Epidermal melanocyte (primary cell): ENCODE data around the gene SUN3.
A peak's percentile ranks its signal among the peaks of the same experiment; 100 is the strongest.
"Not testable (repeated sequence)": the region's sequence is repeated elsewhere in the genome, so short reads cannot be mapped to it uniquely, and the experiment has no call there.

Source experiments
- DNase-seq: peaks from one replicate; pipeline ENCODE4 v3.0.0; 2011; ENCODE audit warnings: low spot score; ENCODE audit not compliant: insufficient read length

SUN3 gene

GRCh38 chr7:48031111-48031510 lies 2.2 kb upstream of the SUN3 start:
- DNase-seq = no peak

- no peak for DNase-seq
Observed at GRCh38 chr7:48025624-48026023, 3.3 kb downstream of the SUN3 start.

GRCh38 chr7:48017674-48018073 lies 11.2 kb downstream of the SUN3 start:
- no peak for DNase-seq

- DNase-seq = no peak
Observed at GRCh38 chr7:48016641-48017040, 12.3 kb downstream of the SUN3 start.

GRCh38 chr7:48011951-48012350 lies 17.0 kb downstream of the SUN3 start:
- no peak for DNase-seq

GRCh38 chr7:48011323-48011722 lies 17.6 kb downstream of the SUN3 start:
- DNase-seq = no peak

- no peak for DNase-seq
Observed at GRCh38 chr7:48009954-48010353, 19.0 kb downstream of the SUN3 start.

- DNase-seq = no peak
Observed at GRCh38 chr7:48009257-48009656, 19.6 kb downstream of the SUN3 start.

- DNase-seq = no peak
Observed at GRCh38 chr7:48006866-48007265, 22.0 kb downstream of the SUN3 start.

- DNase-seq = no peak
Observed at GRCh38 chr7:48004638-48005037, 24.3 kb downstream of the SUN3 start.

GRCh38 chr7:48004032-48004431 lies 24.9 kb downstream of the SUN3 start:
- no peak for DNase-seq

GRCh38 chr7:48000164-48000563 lies 28.7 kb downstream of the SUN3 start:
- not testable (repeated sequence) for DNase-seq

GRCh38 chr7:47999413-47999812 lies 29.5 kb downstream of the SUN3 start:
- no peak for DNase-seq

- DNase-seq = no peak
Observed at GRCh38 chr7:47992446-47992845, 36.5 kb downstream of the SUN3 start.

- peak; percentile 66 for DNase-seq
Observed at GRCh38 chr7:47991741-47992311, 37.1 kb downstream of the SUN3 start.

GRCh38 chr7:47991270-47991669 lies 37.6 kb downstream of the SUN3 start:
- no peak for DNase-seq

- DNase-seq = no peak
Observed at GRCh38 chr7:47990592-47990991, 38.3 kb downstream of the SUN3 start.

- DNase-seq = not testable (repeated sequence)
Observed at GRCh38 chr7:47989607-47990400, 39.1 kb downstream of the SUN3 start.

GRCh38 chr7:47988496-47989386 lies 40.2 kb downstream of the SUN3 start:
- DNase-seq = no peak

GRCh38 chr7:47982610-47983009 lies 46.3 kb downstream of the SUN3 start:
- no peak for DNase-seq

GRCh38 chr7:47980648-47981047 lies 48.3 kb downstream of the SUN3 start:
- DNase-seq = not testable (repeated sequence)

GRCh38 chr7:47979832-47980181 lies 49.1 kb downstream of the SUN3 start:
- DNase-seq = no peak
